HEK293T (cell line): ENCODE results near the gene ARPC4.

Source experiments
- CTCF ChIA-PET: fragments of 350-600 bp; formaldehyde crosslinking; extraction: SDS; loops from one replicate; lab custom pipeline; 2021; ENCODE audit warnings: antibody characterized with exemption, inconsistent platforms; lab: Yijun Ruan, JAX
- POLR2A ChIA-PET: fragments of 350-600 bp; formaldehyde crosslinking; extraction: SDS; loops from one replicate; lab custom pipeline; 2020; ENCODE audit warnings: antibody characterized with exemption, inconsistent platforms; lab: Yijun Ruan, JAX
- DNase-seq: peaks from one replicate; pipeline ENCODE4 v3.0.0; 2012; ENCODE audit warnings: mixed read lengths; ENCODE audit errors: extremely low spot score
- ARNT ChIP-seq: fragments of 450-650 bp; IDR thresholded peaks from 2 replicates; pipeline ENCODE4 v1.6.1; 2017; ENCODE audit warnings: mild to moderate bottlenecking
- BHLHE40 ChIP-seq: fragments of 450-650 bp; IDR thresholded peaks from 2 replicates; pipeline ENCODE4 v1.6.1; 2016; ENCODE audit warnings: mild to moderate bottlenecking, moderate library complexity, borderline replicate concordance
- CTBP1 ChIP-seq: fragments of 450-650 bp; IDR thresholded peaks from 2 replicates; pipeline ENCODE4 v1.6.1; 2016; ENCODE audit warnings: borderline replicate concordance
- ELF4 ChIP-seq: fragments of 450-650 bp; IDR thresholded peaks from 2 replicates; pipeline ENCODE4 v1.6.1; 2017; ENCODE audit warnings: antibody characterized with exemption
- FOXA1 ChIP-seq: fragments of 450-650 bp; IDR thresholded peaks from 2 replicates; pipeline ENCODE4 v1.6.1; 2016; ENCODE audit warnings: mild to moderate bottlenecking
- FOXK2 ChIP-seq: fragments of 450-650 bp; IDR thresholded peaks from 2 replicates; pipeline ENCODE4 v1.6.1; 2016; ENCODE audit warnings: mild to moderate bottlenecking
- FOXM1 ChIP-seq: fragments of 450-650 bp; IDR thresholded peaks from 2 replicates; pipeline ENCODE4 v1.6.1; 2017; ENCODE audit warnings: mild to moderate bottlenecking, borderline replicate concordance
- HDGF ChIP-seq: fragments of 450-650 bp; IDR thresholded peaks from 2 replicates; pipeline ENCODE4 v1.6.1; 2017; ENCODE audit warnings: antibody characterized with exemption, borderline replicate concordance
- L3MBTL2 ChIP-seq: fragments of 450-650 bp; conservative IDR thresholded peaks from 2 replicates; pipeline ENCODE4 v1.6.1; 2016; ENCODE audit warnings: mild to moderate bottlenecking
- LEF1 ChIP-seq: fragments of 450-650 bp; IDR thresholded peaks from 2 replicates; pipeline ENCODE4 v1.6.1; 2017; ENCODE audit warnings: mild to moderate bottlenecking, borderline replicate concordance
- NFRKB ChIP-seq: fragments of 450-650 bp; IDR thresholded peaks from 2 replicates; pipeline ENCODE4 v1.6.1; 2016; ENCODE audit warnings: mild to moderate bottlenecking, moderate library complexity
- SP1 ChIP-seq: fragments of 450-650 bp; IDR thresholded peaks from 2 replicates; pipeline ENCODE4 v1.6.1; 2017
- SUZ12 ChIP-seq: fragments of 450-650 bp; IDR thresholded peaks from 2 replicates; pipeline ENCODE4 v1.6.1; 2016; ENCODE audit warnings: mild to moderate bottlenecking
- TARDBP ChIP-seq: fragments of 450-650 bp; IDR thresholded peaks from 2 replicates; pipeline ENCODE4 v1.6.1; 2016
- ZNF384 ChIP-seq: fragments of 450-650 bp; IDR thresholded peaks from 2 replicates; pipeline ENCODE4 v1.6.1; 2016
- TF ChIP-seq, protein P1 (sequence below): fragments of 450-650 bp; IDR thresholded peaks from 2 replicates; pipeline ENCODE4 v1.6.1; 2016

Gene ARPC4

DNA sequence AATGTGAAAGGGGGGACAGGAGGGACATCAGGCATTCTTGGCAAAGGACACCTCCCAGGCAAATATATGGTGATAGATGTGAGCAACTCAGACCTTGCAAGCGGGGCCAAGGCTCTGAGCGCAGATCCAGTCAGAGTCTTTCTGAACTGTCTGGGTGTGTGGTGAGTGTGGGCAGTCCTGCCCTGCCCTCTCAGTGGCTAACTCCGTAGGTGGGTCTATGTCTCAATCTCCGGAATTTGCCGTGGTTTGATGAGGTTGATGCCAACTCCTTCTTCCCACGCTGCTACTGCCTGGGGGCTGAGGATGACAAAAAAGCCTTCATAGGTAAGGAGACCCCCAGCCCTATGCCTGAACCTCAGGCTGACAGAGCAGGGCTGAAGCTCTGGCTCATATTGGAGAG is 24.6 kb downstream of the ARPC4 start:
- TF ChIP-seq LEF1 = no peak
- no peak for TF ChIP-seq NFRKB
- no peak for TF ChIP-seq FOXA1
- DNase-seq = no peak
- ChIA-PET CTCF (no interaction called here), POLR2A (no interaction called here)

DNA sequence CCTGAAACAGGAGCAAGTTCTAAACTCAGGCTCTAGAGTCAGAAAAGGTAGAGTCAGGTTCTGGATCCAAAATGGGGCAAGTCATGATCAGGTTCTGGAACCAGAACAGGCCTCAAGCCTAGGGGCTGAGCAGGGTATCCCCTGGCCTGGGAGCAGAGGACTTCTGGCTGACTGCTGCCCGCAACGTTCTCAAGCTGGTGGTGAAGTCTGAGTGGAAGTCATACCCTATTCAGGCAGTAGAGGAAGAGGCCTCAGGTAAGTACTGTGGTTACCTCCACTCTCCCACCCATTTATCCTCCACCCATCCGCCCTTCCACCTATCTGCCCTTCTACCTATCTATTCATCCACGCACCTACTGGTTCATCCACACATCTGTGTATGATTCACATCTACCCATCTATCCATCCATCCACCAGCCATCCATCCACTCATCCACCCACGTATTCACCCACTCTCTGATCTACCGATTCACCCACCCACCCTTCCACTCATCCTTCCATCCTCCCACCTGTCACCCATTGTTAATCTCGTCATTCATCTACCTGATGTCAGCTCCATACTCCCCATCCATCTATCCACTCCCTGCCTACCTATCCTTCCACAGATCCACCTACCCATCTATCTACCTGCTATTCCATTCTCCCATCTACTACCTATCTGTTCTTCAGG is 25.9 kb downstream of the ARPC4 start:
- CTCF ChIA-PET = no interaction called here
- TF ChIP-seq HDGF (no peak), SUZ12 (no peak), ARNT (no peak), LEF1 (no peak), TARDBP (no peak), SP1 (no peak), L3MBTL2 (no peak), ELF4 (no peak), FOXM1 (no peak), CTBP1 (no peak), FOXK2 (no peak), BHLHE40 (no peak), FOXA1 (no peak), NFRKB (no peak), ZNF384 (no peak)
- TF ChIP-seq, protein P1, sequence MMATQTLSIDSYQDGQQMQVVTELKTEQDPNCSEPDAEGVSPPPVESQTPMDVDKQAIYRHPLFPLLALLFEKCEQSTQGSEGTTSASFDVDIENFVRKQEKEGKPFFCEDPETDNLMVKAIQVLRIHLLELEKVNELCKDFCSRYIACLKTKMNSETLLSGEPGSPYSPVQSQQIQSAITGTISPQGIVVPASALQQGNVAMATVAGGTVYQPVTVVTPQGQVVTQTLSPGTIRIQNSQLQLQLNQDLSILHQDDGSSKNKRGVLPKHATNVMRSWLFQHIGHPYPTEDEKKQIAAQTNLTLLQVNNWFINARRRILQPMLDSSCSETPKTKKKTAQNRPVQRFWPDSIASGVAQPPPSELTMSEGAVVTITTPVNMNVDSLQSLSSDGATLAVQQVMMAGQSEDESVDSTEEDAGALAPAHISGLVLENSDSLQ = no peak
- DNase-seq = no peak
- POLR2A ChIA-PET = no interaction called here

DNA sequence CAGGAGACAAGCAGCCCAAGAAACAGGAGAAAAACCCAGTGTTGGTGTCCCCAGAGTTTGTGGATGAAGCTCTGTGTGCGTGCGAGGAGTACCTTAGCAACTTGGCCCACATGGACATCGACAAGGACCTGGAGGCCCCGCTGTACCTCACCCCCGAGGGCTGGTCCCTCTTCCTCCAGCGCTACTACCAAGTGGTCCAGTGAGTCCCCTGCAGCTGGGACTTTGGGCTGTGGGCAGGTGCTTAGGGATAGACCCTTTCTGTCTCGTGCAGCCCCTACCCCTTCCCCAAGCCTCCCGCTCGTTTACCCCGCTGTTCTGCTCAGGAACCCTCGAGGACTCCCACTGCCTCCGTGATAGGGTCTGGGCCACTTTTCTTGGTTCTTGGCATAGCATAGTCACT is 27.7 kb downstream of the ARPC4 start:
- ChIA-PET POLR2A (no interaction called here), CTCF (no interaction called here)
- TF ChIP-seq FOXM1 (no peak), NFRKB (no peak), ZNF384 (no peak), FOXK2 (no peak), FOXA1 (no peak), SUZ12 (no peak), LEF1 (no peak), HDGF (no peak), L3MBTL2 (no peak), CTBP1 (no peak)
- TF ChIP-seq, protein P1 = no peak
- no peak for DNase-seq

DNA sequence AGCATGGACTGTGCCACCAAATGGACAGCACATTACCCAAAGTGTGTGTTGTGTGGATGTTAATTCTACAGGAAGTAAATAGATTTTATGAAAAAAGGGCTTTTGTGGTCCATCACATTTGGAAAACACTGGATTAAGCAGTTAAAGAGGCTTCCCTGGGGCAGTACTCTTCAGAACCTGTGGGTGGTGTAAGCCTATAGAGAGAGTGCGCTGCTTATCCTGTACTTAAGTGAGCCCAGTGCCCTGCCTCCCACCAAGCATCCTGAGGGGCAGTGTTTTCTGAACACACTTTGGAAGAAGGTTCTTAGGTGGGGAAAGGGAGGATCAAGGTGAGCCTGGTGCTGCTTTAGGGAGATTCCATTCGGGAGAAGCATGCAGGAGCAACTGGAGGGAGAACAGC is 28.1 kb downstream of the ARPC4 start:
- CTCF ChIA-PET = no interaction called here
- peak; percentile 38 for DNase-seq

DNA sequence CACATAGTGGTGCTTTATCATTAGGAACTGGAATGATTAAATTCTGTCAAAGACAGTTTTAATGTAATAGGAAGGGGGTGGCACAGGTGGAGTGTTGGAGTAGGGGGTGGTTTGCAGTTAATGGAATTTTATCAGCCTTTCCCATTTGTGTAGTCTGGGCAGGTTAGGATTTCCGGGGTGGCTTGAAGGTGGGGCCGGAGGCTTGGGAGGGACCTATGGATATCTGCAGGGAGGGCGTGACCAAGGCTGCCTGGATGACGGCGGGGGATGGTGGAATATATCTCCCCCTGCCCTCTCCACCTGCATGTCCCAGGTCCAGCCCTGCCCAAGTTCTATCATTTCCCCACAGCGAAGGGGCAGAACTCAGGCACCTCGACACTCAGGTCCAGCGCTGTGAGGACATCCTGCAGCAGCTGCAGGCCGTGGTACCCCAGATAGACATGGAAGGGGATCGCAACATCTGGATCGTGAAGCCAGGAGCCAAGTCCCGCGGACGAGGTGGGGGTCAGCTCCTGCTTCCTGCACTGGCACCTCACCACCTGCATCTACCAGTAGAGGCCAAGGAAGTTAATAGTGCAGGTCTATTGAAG is 32.7 kb downstream of the ARPC4 start:
- DNase-seq = no peak
- TF ChIP-seq LEF1 (no peak), FOXK2 (no peak), FOXM1 (no peak), TARDBP (no peak), BHLHE40 (no peak), CTBP1 (no peak), L3MBTL2 (no peak), NFRKB (no peak), ELF4 (no peak), ZNF384 (no peak), HDGF (no peak), FOXA1 (no peak), SUZ12 (no peak), SP1 (no peak), ARNT (no peak)
- TF ChIP-seq, protein P1 = no peak
- ChIA-PET CTCF (no interaction called here), POLR2A (no interaction called here)

More for the DNA sequence above, 28.1 kb downstream of the ARPC4 start:
- TF ChIP-seq FOXK2 = no peak
- TF ChIP-seq LEF1 = no peak
- no peak for TF ChIP-seq FOXA1
- TF ChIP-seq ELF4 = no peak
- TF ChIP-seq FOXM1 = no peak
- POLR2A ChIA-PET = no interaction called here

DNA sequence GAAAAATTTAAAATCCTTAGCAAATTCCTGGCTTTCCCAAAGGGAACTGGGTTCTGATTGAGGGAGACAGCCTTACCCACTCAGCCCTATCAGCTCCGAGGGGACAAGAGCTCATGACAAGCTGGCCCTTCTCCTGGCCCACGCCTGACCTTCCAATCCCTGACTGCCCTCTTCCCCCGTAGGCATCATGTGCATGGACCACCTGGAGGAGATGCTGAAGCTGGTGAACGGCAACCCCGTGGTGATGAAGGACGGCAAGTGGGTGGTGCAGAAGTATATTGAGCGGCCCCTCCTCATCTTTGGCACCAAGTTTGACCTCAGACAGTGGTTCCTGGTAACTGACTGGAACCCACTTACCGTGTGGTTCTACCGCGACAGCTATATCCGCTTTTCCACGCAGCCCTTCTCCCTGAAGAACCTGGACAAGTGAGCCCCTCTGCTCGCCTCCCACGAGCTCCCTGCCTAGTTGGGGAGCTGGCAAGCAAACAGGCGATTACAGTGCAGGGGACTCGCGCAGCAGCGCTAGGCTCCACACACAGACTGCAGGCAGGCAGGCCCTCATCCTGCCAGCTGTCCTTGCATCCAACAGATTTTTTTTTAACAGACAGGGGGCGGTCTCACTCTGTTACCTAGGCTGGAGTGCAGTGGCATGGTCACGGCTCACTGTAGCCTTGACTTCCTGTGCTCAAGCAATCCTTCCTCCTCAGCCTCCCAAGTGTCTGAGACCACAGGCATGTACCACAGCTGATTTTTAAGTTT is 34.1 kb downstream of the ARPC4 start:
- CTCF ChIA-PET = interaction anchor here (0.6 to 1.1 kb wide), 3 partner anchors 77 to 189 kb away, joined by 3 to 5 read pairs (median 3); partner anchors contain the start of gene OGG1
- DNase-seq = peak; percentile 62
- TF ChIP-seq FOXK2 = no peak
- TF ChIP-seq SUZ12 = no peak
- no peak for TF ChIP-seq BHLHE40
- TF ChIP-seq FOXA1 = no peak
- TF ChIP-seq, protein P1 = no peak
- no peak for TF ChIP-seq CTBP1
- no peak for TF ChIP-seq SP1
- TF ChIP-seq FOXM1 = no peak
- TF ChIP-seq L3MBTL2 = no peak
- TF ChIP-seq LEF1 = no peak
- no peak for TF ChIP-seq NFRKB
- no peak for TF ChIP-seq ARNT
- no peak for TF ChIP-seq ELF4
- TF ChIP-seq TARDBP = no peak
- TF ChIP-seq HDGF = no peak
- no peak for TF ChIP-seq ZNF384
- POLR2A ChIA-PET = interaction anchor here (1.5 kb wide), 1 partner anchor 11 kb away, joined by 3 read pairs; no protein-coding TSS in a partner anchor
